Activated CD4-positive, CD25-positive, alpha-beta regulatory T cell treated with anti-CD3 and anti-CD28 coated beads, Interleukin-2, amount 50 U/mL, for 72 hours (primary cell): Measurements from ENCODE around the gene QSOX1.

Source experiments
- DNase-seq: peaks from one replicate; pipeline ENCODE4 v3.0.0; 2021

QSOX1 gene

DNA sequence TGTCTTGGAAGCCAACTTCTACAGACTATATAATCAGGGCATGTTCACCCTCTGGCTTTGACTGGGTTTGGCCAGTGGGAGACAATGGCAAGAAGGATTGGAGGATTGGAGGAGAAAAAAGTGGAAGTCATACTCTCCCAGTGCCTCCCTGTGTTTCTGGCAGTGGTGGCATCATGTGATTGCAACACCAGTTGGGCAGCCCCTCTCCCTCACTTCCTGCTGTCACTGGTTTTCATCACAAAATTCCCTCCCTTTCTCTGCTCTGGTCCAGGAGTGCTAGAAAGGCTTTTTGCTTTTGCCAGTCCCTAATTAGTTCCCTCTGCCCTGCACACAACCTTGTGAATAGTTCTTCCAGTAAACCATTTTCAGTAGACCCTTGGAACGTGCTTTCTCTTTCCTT lies 3.7 kb upstream of the QSOX1 start:
- no peak for DNase-seq

DNA sequence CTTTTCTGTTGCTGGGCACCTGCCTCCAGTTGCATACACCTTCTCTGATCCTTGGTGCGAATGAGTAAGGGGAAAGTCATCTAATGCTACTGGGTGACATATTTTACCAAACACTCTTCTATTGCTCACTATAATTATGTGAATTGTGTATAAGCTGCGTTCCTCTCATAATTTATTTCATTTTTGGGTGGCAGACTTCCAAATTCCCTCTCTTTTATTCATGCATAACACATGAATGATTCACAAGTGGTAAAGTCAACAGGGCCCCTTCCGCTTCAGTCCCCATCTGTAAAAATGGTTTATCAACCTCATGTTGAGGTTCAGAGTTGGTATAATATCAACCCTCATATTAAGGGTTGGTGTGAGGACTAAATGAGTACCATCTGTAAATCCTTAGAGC lies 3.2 kb upstream of the QSOX1 start:
- DNase-seq = no peak

DNA sequence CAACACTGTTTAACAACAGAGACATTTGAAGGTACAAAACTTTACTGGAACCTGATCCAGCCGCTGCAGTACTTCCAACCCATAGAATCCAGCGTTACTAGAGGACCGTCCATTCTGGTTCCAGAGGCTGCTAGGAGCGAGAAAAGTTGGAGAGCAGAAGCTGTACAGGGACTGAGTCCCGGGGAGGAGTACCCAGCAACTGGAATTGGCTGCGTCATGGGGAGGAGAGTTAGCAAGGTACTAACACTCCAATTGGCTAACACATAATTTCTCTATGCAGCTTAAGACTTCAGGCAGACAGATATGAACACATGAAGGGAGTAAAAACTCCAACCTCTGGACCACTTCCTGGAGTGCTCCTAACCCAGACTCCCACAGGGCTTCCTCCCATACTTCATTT lies 2.1 kb upstream of the QSOX1 start:
- DNase-seq = no peak

DNA sequence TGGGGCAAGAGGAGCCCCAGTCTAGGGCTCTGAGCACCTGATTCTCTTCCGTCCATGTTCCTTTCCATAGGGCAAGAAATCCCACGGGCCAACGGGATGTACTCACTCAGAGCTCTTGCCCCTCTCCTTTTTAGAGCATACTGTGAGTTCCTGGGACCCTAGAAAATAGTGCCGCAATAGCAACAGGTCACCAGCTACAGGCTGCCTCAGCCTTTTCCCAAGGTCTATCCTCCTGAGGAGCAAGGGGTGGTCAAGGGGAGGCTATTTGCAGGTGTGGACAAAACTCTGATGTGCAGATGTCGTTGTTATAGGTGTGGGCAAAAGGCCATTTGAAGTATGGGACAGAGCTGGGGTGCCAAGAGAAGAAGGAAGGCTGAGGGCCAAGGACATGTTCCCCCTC lies 1.6 kb upstream of the QSOX1 start:
- DNase-seq = no peak

DNA sequence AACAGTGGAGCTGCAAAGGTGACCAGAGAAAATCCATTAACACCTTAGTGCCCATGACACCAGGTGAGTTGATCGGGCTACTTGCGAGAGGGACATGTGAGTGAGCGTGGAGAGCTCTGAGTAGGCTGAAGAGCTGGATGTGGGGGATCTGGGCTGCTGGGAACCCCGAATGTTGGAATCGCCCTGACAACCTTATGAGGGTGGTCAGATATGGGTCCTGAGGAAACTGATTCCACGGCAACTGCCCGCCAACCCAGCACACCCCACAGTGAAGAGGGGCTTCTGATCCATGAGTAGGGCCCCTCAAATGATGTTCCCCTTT lies 705 bp upstream of the QSOX1 start:
- DNase-seq = no peak

DNA sequence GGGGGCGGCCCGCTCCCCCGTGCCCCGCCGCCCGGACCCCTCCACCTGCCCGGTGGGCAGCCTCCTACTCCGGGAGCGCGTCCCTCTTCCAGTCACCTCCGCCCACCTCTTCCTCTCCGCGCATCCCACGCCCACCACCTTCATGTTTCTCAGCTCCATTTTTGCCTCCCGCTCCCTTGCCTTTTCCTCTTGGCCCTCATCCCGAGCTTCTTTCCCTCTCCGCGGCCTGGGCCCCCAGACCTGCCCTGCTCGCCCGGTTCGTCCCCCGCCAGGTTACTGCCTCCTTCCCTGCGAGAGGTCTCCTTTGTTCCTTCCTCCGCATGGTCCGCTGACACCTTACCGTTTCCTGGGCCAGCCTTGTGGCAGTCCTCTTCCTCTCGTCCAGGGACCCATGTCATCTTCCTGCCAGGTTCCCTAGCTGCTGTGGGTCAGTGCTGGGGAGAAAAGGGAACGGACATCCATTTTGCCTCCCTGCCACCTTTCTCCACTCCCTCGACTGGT lies 563 bp downstream of the QSOX1 start:
- no peak for DNase-seq

DNA sequence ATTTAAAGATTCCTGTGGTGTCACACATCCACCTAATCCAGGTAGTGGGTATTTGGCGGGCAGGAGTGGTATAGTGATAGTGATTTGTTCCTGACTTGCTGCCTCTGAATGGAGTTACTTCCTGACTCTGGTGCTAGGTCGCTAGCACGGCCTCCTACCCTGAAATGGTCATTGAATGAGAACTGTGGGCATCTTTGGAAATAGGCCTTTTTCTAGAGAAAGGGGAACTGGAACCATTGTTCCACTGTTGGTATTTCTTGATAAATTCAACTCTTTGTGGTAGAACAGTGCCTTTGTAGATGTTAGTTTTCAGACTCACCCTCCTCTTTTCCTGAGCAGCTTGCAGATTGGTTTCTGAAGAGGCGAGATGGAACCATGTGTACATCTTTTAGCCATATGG lies 1.5 kb downstream of the QSOX1 start:
- DNase-seq = no peak

DNA sequence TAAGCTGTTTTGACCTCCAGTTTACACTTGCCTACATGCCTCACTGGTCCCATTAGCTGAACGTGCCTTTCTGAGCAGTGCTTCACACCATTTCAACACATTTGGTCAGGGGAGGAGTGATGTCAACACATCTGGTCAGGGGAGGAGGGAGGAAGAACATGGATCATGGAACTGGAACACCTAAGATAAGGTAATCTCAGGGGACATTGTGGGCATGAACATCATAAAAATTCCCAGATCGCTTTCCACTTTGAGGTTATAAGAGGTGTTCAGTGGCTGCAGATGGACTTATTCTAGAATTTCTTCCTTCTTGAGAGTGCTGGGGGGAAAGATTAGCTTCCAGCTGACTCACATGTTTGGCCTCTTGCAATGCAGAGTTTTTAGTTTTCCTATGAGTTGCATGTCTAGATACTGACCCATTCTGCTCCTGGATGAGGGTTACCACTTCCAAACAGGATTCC lies 2.0 kb downstream of the QSOX1 start:
- DNase-seq = no peak

DNA sequence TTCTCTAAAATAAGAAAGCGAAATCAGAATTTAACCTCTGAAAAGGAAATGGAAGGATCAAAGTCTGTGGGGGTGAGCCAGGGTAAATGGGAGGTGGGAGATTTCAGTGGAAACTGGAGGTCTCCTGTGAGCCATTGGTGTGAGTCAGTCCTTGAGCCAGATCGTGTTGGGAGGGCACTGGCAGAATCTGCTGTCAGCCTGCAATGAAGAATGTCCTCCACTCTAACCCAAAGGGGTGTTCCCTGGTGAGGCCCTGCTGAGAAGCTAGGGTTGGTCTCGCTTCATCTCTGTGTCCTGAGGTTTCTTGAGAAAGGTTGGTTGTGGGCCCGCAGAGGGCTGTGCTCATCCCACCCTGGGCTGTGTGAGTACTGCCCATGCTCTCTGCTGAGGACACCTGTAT lies 2.4 kb downstream of the QSOX1 start:
- DNase-seq = no peak

DNA sequence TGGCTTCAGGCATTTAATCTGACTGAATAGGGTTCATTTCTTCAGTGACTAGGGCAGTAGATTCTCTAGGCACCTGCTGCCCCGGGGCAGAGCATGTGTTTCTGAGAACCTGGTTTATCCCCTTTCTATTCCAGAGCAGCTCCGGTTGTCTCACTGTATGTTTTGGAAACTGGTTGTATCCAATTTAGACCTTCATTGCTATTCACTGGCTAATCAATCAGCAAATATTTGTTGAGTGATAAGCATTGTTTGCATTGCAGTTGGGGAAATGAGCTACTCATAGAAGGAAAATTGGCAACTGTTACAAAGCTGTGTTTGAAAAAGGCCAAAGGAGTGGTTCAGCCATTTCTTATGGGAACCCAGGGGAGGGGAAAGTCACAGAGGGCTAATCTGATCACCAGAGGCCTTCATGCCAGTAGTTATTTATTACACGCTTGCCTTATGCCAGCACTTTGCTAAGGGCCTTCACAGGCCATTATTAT lies 2.9 kb downstream of the QSOX1 start:
- no peak for DNase-seq

DNA sequence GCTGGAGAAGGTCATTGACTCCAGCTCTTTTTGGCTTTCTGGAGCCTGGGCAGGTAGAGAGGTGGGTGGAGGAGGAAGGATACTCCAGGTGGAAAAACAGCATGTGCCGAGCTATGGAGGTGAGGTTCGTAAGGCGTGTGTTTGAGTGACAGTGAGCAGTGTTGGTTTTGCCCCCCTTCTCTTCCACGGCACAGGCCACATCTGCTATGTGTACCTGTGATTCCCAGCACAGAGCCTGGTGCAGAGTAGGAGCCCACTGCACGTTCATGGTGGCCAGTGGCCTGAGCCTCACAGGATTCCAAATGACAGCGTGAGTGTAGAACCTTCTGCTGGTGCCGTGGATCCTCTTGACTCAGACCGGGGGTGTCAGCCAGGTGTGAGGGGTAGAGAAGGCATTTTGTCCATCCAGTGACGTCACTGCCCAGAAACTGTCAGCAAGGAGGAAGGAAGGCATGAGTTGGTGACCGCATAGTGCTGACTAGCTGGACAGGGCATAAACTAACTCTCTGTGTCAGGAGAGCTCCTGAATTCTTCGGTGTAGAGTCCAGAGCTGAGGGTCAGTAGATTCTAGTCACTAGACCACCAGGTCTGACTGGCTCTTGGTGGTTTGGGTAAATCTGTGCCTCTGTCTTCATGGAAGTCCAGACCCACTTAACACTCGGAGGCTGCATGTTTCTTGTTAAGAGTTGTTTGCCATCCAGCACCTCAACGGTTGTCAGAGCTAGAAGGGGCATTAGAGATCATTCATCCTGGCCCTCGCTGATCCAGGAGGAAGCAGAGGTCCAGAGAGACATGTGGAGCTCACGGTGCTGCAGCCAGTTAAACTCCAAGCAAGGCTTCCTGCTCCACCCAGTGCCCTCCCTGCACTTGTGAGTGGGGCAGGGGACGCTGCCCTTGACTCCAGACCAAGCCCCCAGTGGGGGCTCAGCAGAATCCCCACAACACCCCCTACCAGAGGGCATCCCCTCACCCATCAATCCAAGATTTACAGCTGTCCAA lies 3.8 kb downstream of the QSOX1 start:
- DNase-seq = no peak

DNA sequence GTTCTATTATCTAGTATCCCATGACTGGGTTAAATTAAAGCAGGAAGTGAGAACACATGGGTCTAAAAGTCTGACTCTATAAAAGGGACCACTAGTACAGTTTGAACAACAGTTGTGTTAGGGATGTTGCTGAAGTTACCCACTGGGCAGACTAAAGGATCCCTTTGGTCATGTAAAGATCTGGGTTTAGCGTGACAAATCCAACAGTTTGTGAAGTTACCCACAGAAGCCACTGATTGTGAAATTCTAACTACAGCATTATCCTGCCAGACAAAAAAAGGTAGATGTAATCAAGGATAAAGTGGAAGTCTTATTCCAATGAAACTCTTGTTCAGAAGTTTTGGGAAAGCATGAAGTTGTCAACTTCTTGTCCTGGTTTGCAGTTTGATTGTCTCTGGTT lies 5.7 kb downstream of the QSOX1 start:
- no peak for DNase-seq

DNA sequence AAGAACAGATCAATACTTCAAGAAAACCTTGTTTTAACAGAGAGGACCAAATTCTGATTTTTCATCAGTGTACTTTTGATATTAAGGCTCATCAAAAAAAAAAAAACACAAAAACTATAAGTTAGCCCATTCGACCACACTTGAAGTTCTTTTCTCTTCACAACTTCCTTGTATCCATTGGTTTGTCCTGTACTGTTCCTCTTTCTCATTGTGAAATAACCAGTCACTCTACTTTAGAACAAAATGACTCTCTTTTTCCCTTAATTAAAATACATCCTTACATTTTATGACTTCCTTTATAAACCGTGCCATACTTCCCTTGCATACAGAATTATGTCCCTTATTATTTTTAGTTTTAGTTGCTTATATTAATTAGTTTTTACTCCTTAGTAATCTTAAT lies 8.4 kb downstream of the QSOX1 start:
- no peak for DNase-seq

DNA sequence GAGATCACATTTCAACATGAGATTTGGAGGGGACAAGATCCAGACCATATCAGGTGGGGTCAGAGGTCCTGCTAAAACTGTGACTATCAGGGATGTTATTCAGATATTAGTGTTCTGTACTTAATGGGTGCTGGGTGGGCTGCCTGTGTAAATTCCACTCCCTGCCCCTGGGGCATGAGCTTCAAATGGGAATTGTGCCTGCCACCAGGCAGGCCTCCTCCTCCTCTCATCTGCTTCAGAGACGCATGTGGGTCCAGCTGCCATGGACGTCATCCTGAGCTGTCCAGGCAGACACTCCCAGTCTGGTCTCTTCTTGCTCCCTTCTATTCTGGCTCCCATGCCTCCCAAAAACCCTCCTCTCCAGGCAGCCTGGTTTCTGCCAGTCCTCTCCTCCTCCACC lies 10.4 kb downstream of the QSOX1 start:
- DNase-seq = no peak

DNA sequence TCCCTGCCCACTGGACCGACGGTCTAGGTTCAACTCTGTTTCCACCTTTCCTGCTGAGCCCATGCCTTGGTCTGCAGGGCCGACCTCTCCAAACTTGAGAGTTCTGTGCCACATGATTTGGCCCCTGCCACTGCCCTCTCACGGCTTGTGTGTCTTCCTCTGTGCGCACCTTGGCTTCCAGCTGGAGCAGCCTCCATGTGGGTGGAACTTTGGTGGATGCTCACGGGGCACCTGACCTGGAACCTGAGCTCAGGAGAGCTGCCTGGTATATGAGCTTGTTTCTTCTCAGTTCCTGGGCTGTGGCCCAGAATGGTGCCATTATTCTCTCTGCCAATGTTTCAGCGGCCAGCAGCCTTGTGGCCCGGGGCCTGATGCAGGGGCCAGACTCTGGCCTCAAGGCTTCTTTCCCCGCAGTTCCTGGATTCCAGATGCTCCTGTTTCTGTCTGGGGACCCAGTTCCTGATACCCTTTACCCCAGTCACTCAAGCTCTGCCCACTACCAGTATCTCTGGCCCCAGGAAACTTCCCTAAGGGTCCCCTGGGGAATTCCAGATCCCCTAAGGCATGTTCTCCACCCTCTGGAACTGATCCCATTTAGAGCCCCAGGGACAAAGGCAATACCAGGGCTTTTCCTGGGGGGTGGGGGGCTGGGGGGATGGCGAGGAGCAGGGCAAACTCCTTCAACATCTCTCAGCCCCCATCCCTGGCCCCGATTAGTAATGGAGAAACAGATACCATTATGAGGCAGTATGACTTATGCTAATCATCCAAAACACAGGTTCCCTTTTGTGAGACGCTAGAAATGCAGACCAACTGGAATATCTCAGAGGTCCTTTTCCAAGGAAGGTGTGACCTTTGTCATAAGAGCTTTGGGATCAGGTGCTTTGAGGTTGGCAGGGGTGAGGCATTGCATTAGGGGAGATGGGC lies 11.1 kb downstream of the QSOX1 start:
- peak; percentile 6 for DNase-seq

DNA sequence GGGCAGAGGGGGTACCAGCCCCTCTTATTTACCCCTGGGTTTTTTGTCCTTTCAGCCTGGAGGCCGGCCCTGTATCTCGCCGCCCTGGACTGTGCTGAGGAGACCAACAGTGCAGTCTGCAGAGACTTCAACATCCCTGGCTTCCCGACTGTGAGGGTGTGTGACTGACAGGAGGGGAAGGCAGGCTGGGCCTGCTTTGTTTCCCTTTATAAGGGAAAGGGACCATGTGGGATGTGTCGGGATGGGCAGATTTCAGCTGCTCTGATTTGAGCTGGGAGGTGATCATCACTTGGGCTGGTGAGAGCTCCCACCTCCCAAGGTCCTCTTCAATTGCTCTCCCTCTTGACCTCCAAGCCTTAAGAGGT lies 11.7 kb downstream of the QSOX1 start:
- no peak for DNase-seq

DNA sequence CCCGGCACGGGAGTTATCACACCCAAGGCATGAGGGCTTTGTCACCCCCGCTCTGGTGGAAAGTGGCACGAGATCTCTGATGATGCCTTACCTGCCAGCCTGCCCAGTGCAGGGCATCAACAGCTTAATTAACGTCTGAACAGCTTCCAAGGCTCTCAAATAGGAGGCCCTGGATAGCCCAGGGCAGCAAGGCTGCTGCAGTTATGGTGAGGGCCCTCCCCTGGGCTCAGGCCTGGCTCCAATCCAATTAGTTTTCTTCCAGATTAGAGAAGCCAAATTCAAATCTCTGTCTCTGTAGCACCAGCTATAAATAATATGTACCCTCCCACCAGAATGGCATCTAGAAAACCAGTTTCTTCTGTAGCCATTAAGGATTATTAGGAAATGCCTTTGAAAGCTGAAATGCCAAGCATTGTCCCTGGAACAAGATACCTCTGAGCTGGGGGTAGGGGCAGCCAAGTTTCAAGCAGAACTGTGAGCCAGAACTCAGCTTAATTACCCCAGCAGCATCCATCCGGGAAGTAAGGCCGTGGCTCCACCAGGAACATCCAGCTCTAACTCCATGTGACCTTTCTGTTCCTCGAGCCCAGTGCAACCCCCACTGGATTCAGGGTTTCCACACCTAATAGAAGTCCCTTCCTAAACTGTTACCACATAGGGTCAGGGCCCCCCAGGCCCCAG lies 12.5 kb downstream of the QSOX1 start:
- no peak for DNase-seq

DNA sequence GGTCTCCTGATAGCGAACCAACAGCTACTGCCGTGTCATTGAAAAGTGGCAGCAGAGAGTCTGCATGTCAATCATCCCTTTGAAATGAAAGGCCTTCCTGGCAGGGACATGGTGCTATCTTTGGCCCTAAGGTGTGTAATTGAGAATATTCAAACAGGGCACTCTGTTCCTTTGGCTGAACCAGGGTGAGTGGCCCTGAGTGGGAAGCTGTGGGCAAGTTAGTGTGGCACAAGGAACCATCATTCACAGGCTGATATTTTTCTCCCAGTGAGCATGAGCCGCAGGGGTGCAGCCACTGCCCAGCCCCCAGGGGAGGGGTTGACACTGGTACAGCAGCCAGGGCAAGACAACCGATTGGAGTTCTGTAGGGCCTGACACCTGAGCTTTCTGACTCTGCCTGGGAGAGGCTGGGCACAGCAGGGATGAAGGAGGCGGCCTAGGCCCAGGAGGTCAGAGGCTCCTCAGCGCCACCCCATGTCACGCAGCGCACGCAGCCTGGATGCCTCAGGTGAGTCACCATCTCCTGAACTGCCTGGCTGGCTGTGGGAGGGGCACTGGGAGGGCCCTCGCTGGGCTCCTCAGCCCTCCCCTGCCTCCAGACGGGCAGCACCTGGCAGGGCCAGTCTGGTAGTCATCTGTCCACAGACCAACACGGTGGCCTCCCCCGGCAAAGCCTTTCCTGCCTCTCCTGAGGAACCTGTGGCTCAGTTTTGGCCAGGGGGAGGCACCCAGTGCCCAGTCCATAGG lies 13.2 kb downstream of the QSOX1 start:
- DNase-seq = no peak

DNA sequence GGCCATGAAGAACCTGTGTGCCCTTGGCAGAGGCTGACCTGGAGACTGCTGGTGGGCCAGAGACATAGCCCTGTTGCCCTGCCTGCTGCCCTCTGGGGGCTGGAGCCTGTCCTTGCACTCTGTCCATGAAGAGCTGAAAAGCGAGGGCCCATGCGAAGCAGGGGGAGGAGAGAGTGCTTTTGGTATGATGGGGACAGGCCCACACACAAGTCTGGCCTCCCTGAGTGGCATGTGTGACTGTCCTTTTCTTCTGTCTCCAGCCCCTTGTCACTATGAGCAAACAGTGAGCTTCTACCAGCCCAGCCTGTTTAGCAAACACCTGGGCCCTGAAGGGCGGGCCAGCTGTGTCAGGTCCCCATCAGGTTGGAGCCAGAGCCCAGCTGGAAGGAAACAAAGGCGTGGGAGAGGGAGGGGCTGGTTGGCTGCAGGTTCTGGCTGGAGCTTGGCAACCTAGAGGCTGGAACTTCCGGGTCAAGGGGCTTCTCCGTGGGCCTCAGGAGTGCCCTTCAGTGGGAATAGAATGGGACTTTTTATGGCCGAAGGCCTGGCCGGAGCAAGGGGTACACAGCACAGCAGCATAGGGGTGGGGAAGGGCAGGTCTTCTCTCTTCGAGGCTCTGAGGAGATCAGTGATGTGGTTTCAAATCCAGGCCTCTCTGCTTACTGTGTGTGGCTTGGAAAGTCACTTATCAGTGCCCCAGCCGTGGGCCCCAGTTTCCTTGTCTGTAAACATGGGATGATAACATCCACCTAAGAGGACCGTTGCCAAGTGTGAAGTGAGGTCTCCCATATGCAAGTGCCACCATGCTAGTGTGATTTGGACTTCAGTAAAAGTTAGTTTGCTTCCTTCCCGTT lies 14.3 kb downstream of the QSOX1 start:
- DNase-seq = no peak

DNA sequence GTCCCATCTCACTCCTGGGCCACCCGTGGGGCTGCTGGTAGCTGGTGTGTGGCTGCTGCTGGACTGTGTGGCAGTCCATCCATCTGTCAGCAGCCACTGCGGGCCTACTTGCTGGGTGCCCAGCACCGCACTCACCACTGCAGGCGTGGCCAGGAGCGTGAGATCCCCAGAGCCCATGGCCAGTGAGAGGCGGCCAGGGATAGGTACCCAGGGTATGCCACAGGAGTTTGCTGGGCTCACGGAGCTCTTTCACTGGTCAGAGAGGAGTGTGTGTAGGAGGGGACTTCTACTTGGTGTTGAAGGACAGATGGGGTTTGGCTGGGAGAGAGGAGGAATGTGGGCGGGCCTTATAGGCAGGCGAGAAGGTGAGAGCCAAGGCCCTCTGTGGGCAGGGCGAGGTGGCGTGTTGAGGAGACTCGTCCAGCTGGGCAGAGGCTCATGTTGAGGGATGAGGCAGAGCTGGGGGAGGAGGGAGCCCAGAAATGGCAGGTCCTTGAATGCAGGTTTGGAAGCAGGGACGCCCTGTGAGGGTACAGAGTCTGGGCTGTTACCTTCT lies 15.0 kb downstream of the QSOX1 start:
- DNase-seq = no peak
